ENCODE measurements around the gene HNRNPAB.

DNA sequence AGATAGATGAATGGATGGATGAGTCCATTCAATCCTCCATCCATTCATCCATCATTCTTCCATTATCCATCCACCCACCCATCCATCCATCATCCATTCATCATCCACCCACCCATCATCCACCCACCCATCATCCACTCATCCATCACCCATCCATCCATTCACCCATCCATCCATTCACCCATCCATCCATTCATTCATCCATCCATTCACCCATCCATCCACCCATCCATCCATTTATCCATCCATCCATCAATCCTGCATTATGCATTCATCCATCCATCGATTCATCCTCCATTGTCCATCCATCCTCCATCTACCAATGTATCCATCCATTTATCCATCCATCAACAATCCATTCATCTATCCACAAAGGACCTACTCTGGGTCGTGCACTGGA, 41.1 kb downstream of the HNRNPAB start:
- TF ChIP-seq, protein P1, sequence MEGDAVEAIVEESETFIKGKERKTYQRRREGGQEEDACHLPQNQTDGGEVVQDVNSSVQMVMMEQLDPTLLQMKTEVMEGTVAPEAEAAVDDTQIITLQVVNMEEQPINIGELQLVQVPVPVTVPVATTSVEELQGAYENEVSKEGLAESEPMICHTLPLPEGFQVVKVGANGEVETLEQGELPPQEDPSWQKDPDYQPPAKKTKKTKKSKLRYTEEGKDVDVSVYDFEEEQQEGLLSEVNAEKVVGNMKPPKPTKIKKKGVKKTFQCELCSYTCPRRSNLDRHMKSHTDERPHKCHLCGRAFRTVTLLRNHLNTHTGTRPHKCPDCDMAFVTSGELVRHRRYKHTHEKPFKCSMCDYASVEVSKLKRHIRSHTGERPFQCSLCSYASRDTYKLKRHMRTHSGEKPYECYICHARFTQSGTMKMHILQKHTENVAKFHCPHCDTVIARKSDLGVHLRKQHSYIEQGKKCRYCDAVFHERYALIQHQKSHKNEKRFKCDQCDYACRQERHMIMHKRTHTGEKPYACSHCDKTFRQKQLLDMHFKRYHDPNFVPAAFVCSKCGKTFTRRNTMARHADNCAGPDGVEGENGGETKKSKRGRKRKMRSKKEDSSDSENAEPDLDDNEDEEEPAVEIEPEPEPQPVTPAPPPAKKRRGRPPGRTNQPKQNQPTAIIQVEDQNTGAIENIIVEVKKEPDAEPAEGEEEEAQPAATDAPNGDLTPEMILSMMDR (IDR thresholded peaks at IDR 0.05), result no peak
- no peak for TF ChIP-seq POLR2AphosphoS5 (IDR thresholded peaks at IDR 0.05)
- no peak for TF ChIP-seq POLR2A (IDR thresholded peaks at IDR 0.05)
- no peak for TF ChIP-seq EP300 (IDR thresholded peaks at IDR 0.05)
